ENCODE data around the gene DHRS3.
"Not testable (repeated sequence)": the region's sequence is repeated elsewhere in the genome, so short reads cannot be mapped to it uniquely, and the experiment has no call there.

Gene DHRS3

GRCh38 chr1:12617901-12618660, at the start of gene DHRS3:
TSS of gene DHRS3 (minus strand) at chr1:12618210. CDS start at chr1:12617348, 862 bp downstream.
- peak; percentile 39 to 94 (median 68) for DNase-seq
- intact Hi-C loops (cut with DNase I): loop anchor here (2.0 to 5.0 kb wide), 2 partner anchors 101 to 211 kb away; no protein-coding TSS in a partner anchor

- DNase-seq: no peak
- intact Hi-C loops (cut with DNase I): no loop called here
Observed at GRCh38 chr1:12666141-12666735, 48.2 kb upstream of the DHRS3 start.

GRCh38 chr1:12665511-12665910, 47.5 kb upstream of the DHRS3 start:
- DNase-seq: no peak
- intact Hi-C loops (cut with DNase I): no loop called here

GRCh38 chr1:12662556-12662955, 44.5 kb upstream of the DHRS3 start:
- intact Hi-C loops (cut with DNase I): no loop called here

GRCh38 chr1:12661606-12662219, 43.7 kb upstream of the DHRS3 start:
- intact Hi-C loops (cut with DNase I): no loop called here
- peak in 4 of 10 donors; percentile 14 to 85 (median 26) for DNase-seq

More at GRCh38 chr1:12662556-12662955, 44.5 kb upstream of the DHRS3 start:
- DNase-seq: no peak

GRCh38 chr1:12658531-12659453, 40.8 kb upstream of the DHRS3 start:
- peak; percentile 40 to 92 (median 76) for DNase-seq
- intact Hi-C loops (cut with DNase I): loop anchor here (5.0 to 10.0 kb wide), 2 partner anchors 346 to 534 kb away; no protein-coding TSS in a partner anchor

- DNase-seq: not testable (repeated sequence)
- intact Hi-C loops (cut with DNase I): loop anchor here (5.0 to 10.0 kb wide), 2 partner anchors 346 to 533 kb away; no protein-coding TSS in a partner anchor
Observed at GRCh38 chr1:12657885-12658512, 40.0 kb upstream of the DHRS3 start.

GRCh38 chr1:12657060-12657884, 39.3 kb upstream of the DHRS3 start:
- intact Hi-C loops (cut with DNase I): loop anchor here (5.0 to 10.0 kb wide), 2 partner anchors 345 to 532 kb away; no protein-coding TSS in a partner anchor
- DNase-seq: no peak

- intact Hi-C loops (cut with DNase I): loop anchor here (5.0 to 10.0 kb wide), 2 partner anchors 344 to 532 kb away; no protein-coding TSS in a partner anchor
- DNase-seq: no peak
Observed at GRCh38 chr1:12656575-12656974, 38.6 kb upstream of the DHRS3 start.

- DNase-seq: no peak
- intact Hi-C loops (cut with DNase I): loop anchor here (5.0 to 10.0 kb wide), 2 partner anchors 342 to 530 kb away; no protein-coding TSS in a partner anchor
Observed at GRCh38 chr1:12654657-12655056, 36.6 kb upstream of the DHRS3 start.

GRCh38 chr1:12654004-12654567, 36.1 kb upstream of the DHRS3 start:
- intact Hi-C loops (cut with DNase I): loop anchor here (10.0 kb wide), 1 partner anchor 529 kb away; no protein-coding TSS in a partner anchor
- no peak for DNase-seq

- no peak for DNase-seq
Observed at GRCh38 chr1:12649971-12650421, 32.0 kb upstream of the DHRS3 start.

GRCh38 chr1:12648741-12649140, 30.7 kb upstream of the DHRS3 start:
- intact Hi-C loops (cut with DNase I): no loop called here
- DNase-seq: no peak

More at GRCh38 chr1:12649971-12650421, 32.0 kb upstream of the DHRS3 start:
- intact Hi-C loops (cut with DNase I): loop anchor here (10.0 kb wide), 1 partner anchor 525 kb away; no protein-coding TSS in a partner anchor

- intact Hi-C loops (cut with DNase I): not testable (repeated sequence)
Observed at GRCh38 chr1:12645401-12645800, 27.4 kb upstream of the DHRS3 start.

GRCh38 chr1:12644829-12645228, 26.8 kb upstream of the DHRS3 start:
- no peak for DNase-seq
- intact Hi-C loops (cut with DNase I): no loop called here

More at GRCh38 chr1:12645401-12645800, 27.4 kb upstream of the DHRS3 start:
- DNase-seq: not testable (repeated sequence)

- DNase-seq: no peak
Observed at GRCh38 chr1:12644237-12644636, 26.2 kb upstream of the DHRS3 start.

GRCh38 chr1:12643785-12644184, 25.8 kb upstream of the DHRS3 start, which contains the start of gene AADACL4:
TSS of gene AADACL4 (plus strand) at chr1:12644085. CDS start at chr1:12644547, 462 bp downstream.
- intact Hi-C loops (cut with DNase I): no loop called here
- DNase-seq: no peak

More at GRCh38 chr1:12644237-12644636, 26.2 kb upstream of the DHRS3 start:
- intact Hi-C loops (cut with DNase I): no loop called here

GRCh38 chr1:12643079-12643478, 25.1 kb upstream of the DHRS3 start:
- DNase-seq: no peak
- intact Hi-C loops (cut with DNase I): no loop called here
